AG09319 (cell line): Measurements from ENCODE around the gene TMEM108.

Source experiments
- DNase-seq: peaks from one replicate; pipeline ENCODE4 v3.0.0-alpha.2; 2010; ENCODE audit warnings: low read depth; ENCODE audit errors: extremely low read depth
- TF ChIP-seq, protein P1 (sequence below): IDR thresholded peaks from 2 replicates; pipeline ENCODE4 v1.5.1; 2011; ENCODE audit warnings: low read depth, mild to moderate bottlenecking, inconsistent platforms, low read length, moderate library complexity

Gene TMEM108

DNA sequence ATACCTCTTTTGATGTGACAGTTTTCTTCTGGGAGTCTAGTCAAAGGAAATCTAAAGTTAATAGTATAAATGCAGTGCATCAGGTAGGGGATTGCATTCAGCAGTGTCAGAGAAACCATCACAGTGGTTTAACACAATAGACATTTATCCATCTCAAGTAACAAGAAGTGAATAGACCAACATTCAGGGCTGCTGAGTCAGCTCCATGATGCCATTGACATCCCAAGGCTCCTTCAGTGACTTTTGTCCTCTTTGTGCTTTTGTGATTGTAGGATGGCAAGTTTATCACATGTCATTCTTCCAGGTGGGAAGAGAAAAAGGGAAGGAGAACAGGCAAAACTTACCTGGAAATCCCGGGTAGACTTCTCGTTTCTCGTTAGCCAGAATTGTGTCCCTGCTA, 158.3 kb downstream of the TMEM108 start:
- TF ChIP-seq, protein P1, sequence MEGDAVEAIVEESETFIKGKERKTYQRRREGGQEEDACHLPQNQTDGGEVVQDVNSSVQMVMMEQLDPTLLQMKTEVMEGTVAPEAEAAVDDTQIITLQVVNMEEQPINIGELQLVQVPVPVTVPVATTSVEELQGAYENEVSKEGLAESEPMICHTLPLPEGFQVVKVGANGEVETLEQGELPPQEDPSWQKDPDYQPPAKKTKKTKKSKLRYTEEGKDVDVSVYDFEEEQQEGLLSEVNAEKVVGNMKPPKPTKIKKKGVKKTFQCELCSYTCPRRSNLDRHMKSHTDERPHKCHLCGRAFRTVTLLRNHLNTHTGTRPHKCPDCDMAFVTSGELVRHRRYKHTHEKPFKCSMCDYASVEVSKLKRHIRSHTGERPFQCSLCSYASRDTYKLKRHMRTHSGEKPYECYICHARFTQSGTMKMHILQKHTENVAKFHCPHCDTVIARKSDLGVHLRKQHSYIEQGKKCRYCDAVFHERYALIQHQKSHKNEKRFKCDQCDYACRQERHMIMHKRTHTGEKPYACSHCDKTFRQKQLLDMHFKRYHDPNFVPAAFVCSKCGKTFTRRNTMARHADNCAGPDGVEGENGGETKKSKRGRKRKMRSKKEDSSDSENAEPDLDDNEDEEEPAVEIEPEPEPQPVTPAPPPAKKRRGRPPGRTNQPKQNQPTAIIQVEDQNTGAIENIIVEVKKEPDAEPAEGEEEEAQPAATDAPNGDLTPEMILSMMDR, result no peak
- no peak for DNase-seq

GRCh38 chr3:133197619-133198018, 159.4 kb downstream of the TMEM108 start:
- no peak for DNase-seq
- TF ChIP-seq, protein P1, result no peak

DNA sequence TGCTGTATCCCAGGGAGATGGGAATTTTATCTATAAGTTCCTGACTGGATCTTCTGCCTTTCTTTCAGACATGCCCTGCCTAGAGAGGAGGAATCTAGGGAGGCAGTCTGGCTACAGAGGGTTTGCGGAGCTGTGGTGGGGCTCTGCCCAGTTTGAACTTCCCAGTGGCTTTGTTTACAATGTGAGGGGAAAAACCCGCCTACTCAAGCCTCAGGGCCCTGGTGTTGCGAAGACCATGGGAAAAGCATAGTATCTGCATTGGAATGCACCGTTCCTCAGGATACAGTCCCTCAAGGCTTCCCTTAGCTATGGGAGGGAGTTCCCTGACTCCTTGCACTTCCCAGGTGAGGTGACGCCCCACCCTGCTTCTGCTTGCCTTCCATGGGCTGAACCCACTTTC, 168.7 kb downstream of the TMEM108 start:
- no peak for DNase-seq
- TF ChIP-seq, protein P1, result no peak

GRCh38 chr3:133208184-133208583, 170.0 kb downstream of the TMEM108 start:
- TF ChIP-seq, protein P1, result no peak
- DNase-seq, result no peak

- DNase-seq, result no peak
- TF ChIP-seq, protein P1, result no peak
Observed at GRCh38 chr3:133209871-133210550, 171.8 kb downstream of the TMEM108 start.

DNA sequence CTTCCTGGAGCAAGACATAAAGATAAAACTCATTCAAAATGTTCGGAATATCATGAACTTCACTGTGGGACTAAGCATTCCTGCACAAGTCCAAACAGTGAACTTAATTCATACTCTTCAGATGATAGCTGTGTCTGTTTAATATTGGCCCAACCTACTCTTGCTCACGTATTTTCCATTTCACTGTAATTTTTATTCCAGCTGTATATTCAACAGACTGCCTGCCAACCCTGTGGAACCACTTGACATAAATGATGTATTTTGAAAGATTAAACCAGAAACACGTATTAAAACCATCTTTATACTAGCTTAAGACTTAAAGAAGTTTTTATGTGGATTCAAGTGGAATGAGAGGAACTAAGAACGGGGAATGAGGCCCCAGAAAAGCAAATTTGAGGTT, 172.5 kb downstream of the TMEM108 start:
- DNase-seq, result no peak
- TF ChIP-seq, protein P1, result no peak

DNA sequence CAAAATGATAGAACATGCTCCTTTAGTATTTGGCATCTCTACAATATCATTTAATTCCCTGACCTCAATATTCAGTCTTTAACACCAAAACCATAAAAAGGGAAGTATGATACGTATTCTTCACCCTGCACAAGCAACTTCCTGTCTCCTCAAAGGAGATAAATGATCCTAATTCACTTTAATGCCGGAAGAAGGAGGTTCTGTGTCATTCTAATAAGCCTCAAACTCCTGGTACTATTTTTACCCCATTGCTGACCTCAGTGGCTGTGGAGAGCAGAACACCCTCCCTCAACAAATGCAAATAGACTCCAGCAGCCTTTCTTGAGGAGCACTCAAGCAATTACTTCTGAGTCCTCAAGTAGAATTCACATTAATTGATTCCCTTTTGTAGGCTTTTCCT, 173.3 kb downstream of the TMEM108 start:
- TF ChIP-seq, protein P1, result no peak
- no peak for DNase-seq
